Ovary (tissue), 9 donors: ENCODE data around the gene HYCC2. TPM values are rescaled to one million over a fixed set of nuclear protein-coding genes. Genes with fewer than 3 reads are reported as not detected.

ENCODE experiments used
- DNase-seq, 5 donors: peaks; one replicate each; pipeline ENCODE4 v3.0.0-alpha.2; 2019 to 2020
- H3K27ac ChIP-seq, 2 donors: fragments of 200-600 bp; one replicate each; pipeline versions ENCODE4 v1.5.1 to v1.8.0; 2019 to 2022
- H3K27me3 ChIP-seq: fragments of 200-600 bp; one replicate; pipeline ENCODE4 v1.8.0; 2022
- H3K36me3 ChIP-seq: fragments of 200-600 bp; sonication (generic); one replicate; pipeline ENCODE4 v1.5.1; 2019
- H3K4me1 ChIP-seq: one replicate; pipeline ENCODE4 v1.8.1; 2013; ENCODE audit warnings: mild to moderate bottlenecking, moderate library complexity; ENCODE audit not compliant: insufficient read depth
- H3K4me3 ChIP-seq: fragments of 200-600 bp; sonication (generic); one replicate; pipeline ENCODE4 v1.5.1; 2017
- H3K9me3 ChIP-seq, 2 donors: fragments of 200-600 bp in 1 of 2; sonication (generic) in 1 of 2; one replicate each; pipeline versions ENCODE4 v1.5.1 to v1.8.1; 2013 to 2019; ENCODE audit warnings: mild to moderate bottlenecking in 1 of 2, moderate library complexity in 1 of 2
- EP300 ChIP-seq: sonication (generic); formaldehyde crosslinking; IDR thresholded peaks from one replicate; pipeline ENCODE4 v1.6.1; 2017; ENCODE audit warnings: antibody characterized with exemption
- POLR2A ChIP-seq: fragments of 450-650 bp; IDR thresholded peaks from one replicate; pipeline ENCODE4 v1.6.1; 2017; ENCODE audit warnings: antibody characterized with exemption, mild to moderate bottlenecking, moderate library complexity
- intact Hi-C, 4 donors: fragments of 100-400 bp; cut with DNase I; formaldehyde crosslinking; loops; one replicate each; pipeline versions ENCODE4 v1.11.0 to v1.15.1; 2022 to 2023
- polyA plus RNA-seq, 2 donors: library from polyadenylated mRNA; stranded (reverse); fragments of 200-250 nt in 1 of 2; fragments of 350-450 nt in 1 of 2; fragmentation: Illumina TruSeq in 1 of 2; extraction: RNeasy Lipid Tissue Mini Kit (QIAGEN cat#74804) in 1 of 2; gene quantifications; one replicate each; pipeline ENCODE4 v1.2.3, GENCODE V29; 2013 to 2014
- small RNA-seq: library from RNA; depleted of rRNA; stranded (forward); fragments of <200 nt; gene quantifications from one replicate; pipeline ENCODE3, GENCODE V24; 2016
- total RNA-seq, 7 donors: library from RNA; depleted of rRNA in 2 of 7; stranded (reverse); fragments of >200 nt in 2 of 7; fragmentation: NEBNext Ultra II Directional in 3 of 7; extraction: Animal tissue kit (Norgen Biotek cat#: 25700) in 3 of 7; gene quantifications; one replicate each; pipeline versions ENCODE4 v1.1.0 to v1.2.4, GENCODE V29; 2016 to 2023
- TF ChIP-seq, protein P1 (sequence below), 3 donors: fragments of 450-650 bp in 2 of 3; fragments of 200-600 bp in 1 of 3; IDR thresholded peaks; one replicate each; pipeline versions ENCODE4 v1.5.1 to v1.8.0; 2016 to 2022; ENCODE audit warnings: antibody characterized with exemption in 3 of 3, mild to moderate bottlenecking in 1 of 3
- donor health status: DM: no; HTN: no; CAD: no; lungs with moderate emphysema.
- donor health status: DM: no; HTN: no; CAD: no.
- donor health status: Bipolar disorder and iron deficiency.
- donor health status: DM: yes; HTN: yes; CAD: no.
- donor health status: DM: no; HTN: no; CAD: no.
- donor health status: DM: yes; HTN: yes; CAD: no.

Gene HYCC2
- total and polyA plus RNA-seq, 9 donors = 3.4 to 21.1 (median 13.7) TPM

DNA sequence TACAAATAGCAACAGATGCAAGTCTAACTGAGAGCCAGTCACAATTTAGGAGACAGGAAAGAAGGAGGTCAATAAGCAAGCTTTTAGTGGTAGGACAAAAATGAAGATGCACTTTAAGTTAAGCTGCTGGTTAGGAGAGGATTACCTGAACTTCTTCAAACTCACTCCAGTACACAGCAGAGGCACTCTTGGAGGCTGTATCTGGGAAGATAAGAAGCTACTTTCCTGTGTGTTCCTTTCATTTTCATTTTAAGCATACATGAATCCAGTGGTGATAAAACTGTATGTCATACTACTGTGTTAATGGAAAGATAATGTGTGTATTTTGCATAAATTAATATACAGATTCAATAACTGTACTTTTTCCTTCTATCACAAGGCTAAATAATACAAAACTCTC lies 49.6 kb downstream of the HYCC2 start:
- no peaks in the 10 kb centered on the region for H3K36me3 ChIP-seq
- DNase-seq = no peak
- TF ChIP-seq EP300 (no peak), POLR2A (no peak)
- TF ChIP-seq, protein P1, sequence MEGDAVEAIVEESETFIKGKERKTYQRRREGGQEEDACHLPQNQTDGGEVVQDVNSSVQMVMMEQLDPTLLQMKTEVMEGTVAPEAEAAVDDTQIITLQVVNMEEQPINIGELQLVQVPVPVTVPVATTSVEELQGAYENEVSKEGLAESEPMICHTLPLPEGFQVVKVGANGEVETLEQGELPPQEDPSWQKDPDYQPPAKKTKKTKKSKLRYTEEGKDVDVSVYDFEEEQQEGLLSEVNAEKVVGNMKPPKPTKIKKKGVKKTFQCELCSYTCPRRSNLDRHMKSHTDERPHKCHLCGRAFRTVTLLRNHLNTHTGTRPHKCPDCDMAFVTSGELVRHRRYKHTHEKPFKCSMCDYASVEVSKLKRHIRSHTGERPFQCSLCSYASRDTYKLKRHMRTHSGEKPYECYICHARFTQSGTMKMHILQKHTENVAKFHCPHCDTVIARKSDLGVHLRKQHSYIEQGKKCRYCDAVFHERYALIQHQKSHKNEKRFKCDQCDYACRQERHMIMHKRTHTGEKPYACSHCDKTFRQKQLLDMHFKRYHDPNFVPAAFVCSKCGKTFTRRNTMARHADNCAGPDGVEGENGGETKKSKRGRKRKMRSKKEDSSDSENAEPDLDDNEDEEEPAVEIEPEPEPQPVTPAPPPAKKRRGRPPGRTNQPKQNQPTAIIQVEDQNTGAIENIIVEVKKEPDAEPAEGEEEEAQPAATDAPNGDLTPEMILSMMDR (IDR thresholded peaks at IDR 0.05) = no peak
- H3K27ac ChIP-seq = no peak overlapping the region
- H3K4me1 ChIP-seq = no peaks in the 10 kb centered on the region
- H3K4me3 ChIP-seq = no peak overlapping the region
- no peaks in the 10 kb centered on the region for H3K9me3 ChIP-seq
- H3K27me3 ChIP-seq = no peaks in the 10 kb centered on the region
- intact Hi-C loops = no loop called here

Small RNA genes lying within 50 kb of the gene (small RNA-seq; reads per million reads assigned to genes)
- gene RNU6-1206P = not detected

Other genes starting within 250 kb of the HYCC2 start
- gene CLK1, start 207.0 kb downstream of the HYCC2 start, total RNA-seq = 100 to 1,000 TPM in 6 of 7 donors, 10 to 100 TPM in 1; 88.3 to 266 (median 131) TPM
- 100 to 1,000 TPM; 112 to 157 TPM for gene CLK1, start 207.0 kb downstream of the HYCC2 start, polyA plus RNA-seq
- 10 to 100 TPM; 19.1 to 50.9 (median 38.2) TPM for gene PPIL3, start 182.6 kb downstream of the HYCC2 start, total RNA-seq
- gene PPIL3, start 182.6 kb downstream of the HYCC2 start, polyA plus RNA-seq = 10 to 100 TPM; 38.4 to 64.7 TPM
- 10 to 100 TPM; 12.8 to 19.8 (median 16.4) TPM for gene NIF3L1, start 182.3 kb downstream of the HYCC2 start, total RNA-seq
- gene NIF3L1, start 182.3 kb downstream of the HYCC2 start, polyA plus RNA-seq = 10 to 100 TPM; 22.4 to 29.6 TPM
- gene ORC2, start 108.0 kb downstream of the HYCC2 start, total RNA-seq = 10 to 100 TPM; 12.8 to 31.4 (median 29.0) TPM
- gene ORC2, start 108.0 kb downstream of the HYCC2 start, polyA plus RNA-seq = 10 to 100 TPM in 1 of 2 donors, 1 to 10 TPM in 1; 9.8 to 20.5 TPM
- 10 to 100 TPM; 20.5 to 50.6 (median 47.6) TPM for gene NDUFB3, start 330 bp upstream of the HYCC2 start, total RNA-seq
- 10 to 100 TPM; 34.7 to 52.5 TPM for gene NDUFB3, start 330 bp upstream of the HYCC2 start, polyA plus RNA-seq
- 100 to 1,000 TPM in 1 of 7 donors, 10 to 100 TPM in 6; 50.0 to 111 (median 67.9) TPM for gene CFLAR, start 44.5 kb upstream of the HYCC2 start, total RNA-seq
- 10 to 100 TPM; 26.7 to 88.7 TPM for gene CFLAR, start 44.5 kb upstream of the HYCC2 start, polyA plus RNA-seq
- gene CASP10, start 111.5 kb upstream of the HYCC2 start, total RNA-seq = 10 to 100 TPM in 1 of 7 donors, 1 to 10 TPM in 6; 2.1 to 19.0 (median 3.8) TPM
- gene CASP10, start 111.5 kb upstream of the HYCC2 start, polyA plus RNA-seq = 1 to 10 TPM; 2.4 to 7.8 TPM
- 10 to 100 TPM in 5 of 7 donors, 1 to 10 TPM in 2; 8.4 to 17.0 (median 12.6) TPM for gene CASP8, start 188.9 kb upstream of the HYCC2 start, total RNA-seq
- gene CASP8, start 188.9 kb upstream of the HYCC2 start, polyA plus RNA-seq = 10 to 100 TPM in 1 of 2 donors, 1 to 10 TPM in 1; 6.7 to 20.2 TPM